GM23248 (cell line): ENCODE measurements around the gene CSH2. TPM values are rescaled to one million over a fixed set of nuclear protein-coding genes. Genes with fewer than 3 reads are reported as not detected.
"Not testable (repeated sequence)": the region's sequence is repeated elsewhere in the genome, so short reads cannot be mapped to it uniquely, and the experiment has no call there.

Experiments used
- DNase-seq: peaks from one replicate; pipeline ENCODE4 v3.0.0-alpha.2; 2015
- H2AFZ ChIP-seq: fragments of 200-600 bp; sonication (generic); 2 replicates; pipeline ENCODE4 v1.6.1; 2016; ENCODE audit warnings: antibody characterized with exemption
- H3F3A ChIP-seq: fragments of 200-600 bp; sonication (generic); 2 replicates; pipeline ENCODE4 v1.6.1; 2016; ENCODE audit warnings: mild to moderate bottlenecking, antibody characterized with exemption, mixed run types; ENCODE audit not compliant: insufficient read depth
- H3K27ac ChIP-seq: fragments of 200-600 bp; sonication (generic); 2 replicates; pipeline ENCODE4 v1.5.1; 2016; ENCODE audit warnings: mild to moderate bottlenecking
- H3K27me3 ChIP-seq: fragments of 200-600 bp; sonication (generic); replicated peaks from 2 replicates; pipeline ENCODE4 v1.6.1; 2016; ENCODE audit warnings: mild to moderate bottlenecking; ENCODE audit not compliant: insufficient read depth
- H3K36me3 ChIP-seq: fragments of 200-600 bp; sonication (generic); 2 replicates; pipeline ENCODE4 v1.6.1; 2016; ENCODE audit warnings: low read depth, mild to moderate bottlenecking
- H3K4me1 ChIP-seq: fragments of 200-600 bp; sonication (generic); 2 replicates; pipeline ENCODE4 v1.6.1; 2016; ENCODE audit warnings: mild to moderate bottlenecking; ENCODE audit not compliant: insufficient read depth
- H3K4me2 ChIP-seq: fragments of 200-600 bp; sonication (generic); one replicate; pipeline ENCODE4 v1.6.1; 2016; ENCODE audit warnings: mild to moderate bottlenecking; ENCODE audit not compliant: unreplicated experiment
- H3K4me3 ChIP-seq: fragments of 200-600 bp; sonication (generic); 2 replicates; pipeline ENCODE4 v1.5.1; 2016; ENCODE audit warnings: mild to moderate bottlenecking
- H3K79me2 ChIP-seq: fragments of 200-600 bp; sonication (generic); 2 replicates; pipeline ENCODE4 v1.6.1; 2016; ENCODE audit warnings: mild to moderate bottlenecking; ENCODE audit not compliant: insufficient read depth
- H3K9ac ChIP-seq: fragments of 200-600 bp; sonication (generic); 2 replicates; pipeline ENCODE4 v1.6.1; 2016; ENCODE audit warnings: mild to moderate bottlenecking
- H3K9me2 ChIP-seq: fragments of 200-600 bp; sonication (generic); 2 replicates; pipeline ENCODE4 v1.6.1; 2016; ENCODE audit warnings: mixed run types, mild to moderate bottlenecking, moderate library complexity; ENCODE audit not compliant: insufficient read depth
- H3K9me3 ChIP-seq: fragments of 200-600 bp; sonication (generic); one replicate; pipeline ENCODE4 v1.6.1; 2017; ENCODE audit warnings: low read depth
- H4K20me1 ChIP-seq: fragments of 200-600 bp; sonication (generic); 2 replicates; pipeline ENCODE4 v1.6.0; 2016; ENCODE audit not compliant: insufficient read depth
- EZH2 ChIP-seq: fragments of 200-600 bp; sonication (generic); IDR thresholded peaks from 2 replicates; pipeline ENCODE4 v1.6.1; 2018; ENCODE audit warnings: antibody characterized with exemption, mild to moderate bottlenecking; ENCODE audit not compliant: insufficient read depth, poor library complexity, severe bottlenecking
- EZH2phosphoT487 ChIP-seq: fragments of 200-600 bp; sonication (generic); IDR thresholded peaks from 2 replicates; pipeline ENCODE4 v1.6.1; 2018; ENCODE audit warnings: antibody characterized with exemption, moderate library complexity, mild to moderate bottlenecking, low read depth; ENCODE audit not compliant: insufficient read depth
- WGBS, 2 experiments: methylation state at CpG; one replicate each; pipeline ENCODE4 v1.1.6; 2015 to 2017; ENCODE audit warnings: low lambda C conversion rate in 2 of 2, low coverage in 1 of 2; ENCODE audit errors: missing lambda C conversion rate in 2 of 2; 5-methylcytosine and 5-hydroxymethylcytosine counted together
- in situ Hi-C: fragments of 300-500 bp; cut with MboI; formaldehyde crosslinking; loops from 2 replicates; pipeline ENCODE4 v1.15.0; 2020
- polyA plus RNA-seq: library from polyadenylated mRNA; unstranded; fragments of >200 nt; fragmentation: Nextera tagmentation; extraction: Ambion mirVana; gene quantifications from 2 replicates; pipeline ENCODE4 v1.2.1, GENCODE V29; 2016
- total RNA-seq: library from RNA; depleted of rRNA; stranded (reverse); fragments of >200 nt; shearing (Covaris generic); gene quantifications from 2 replicates; pipeline ENCODE4 v1.2.3, GENCODE V29; 2014

Gene CSH2
- total and polyA plus RNA-seq, 2 experiments from 2014 or later, result not detected

DNA sequence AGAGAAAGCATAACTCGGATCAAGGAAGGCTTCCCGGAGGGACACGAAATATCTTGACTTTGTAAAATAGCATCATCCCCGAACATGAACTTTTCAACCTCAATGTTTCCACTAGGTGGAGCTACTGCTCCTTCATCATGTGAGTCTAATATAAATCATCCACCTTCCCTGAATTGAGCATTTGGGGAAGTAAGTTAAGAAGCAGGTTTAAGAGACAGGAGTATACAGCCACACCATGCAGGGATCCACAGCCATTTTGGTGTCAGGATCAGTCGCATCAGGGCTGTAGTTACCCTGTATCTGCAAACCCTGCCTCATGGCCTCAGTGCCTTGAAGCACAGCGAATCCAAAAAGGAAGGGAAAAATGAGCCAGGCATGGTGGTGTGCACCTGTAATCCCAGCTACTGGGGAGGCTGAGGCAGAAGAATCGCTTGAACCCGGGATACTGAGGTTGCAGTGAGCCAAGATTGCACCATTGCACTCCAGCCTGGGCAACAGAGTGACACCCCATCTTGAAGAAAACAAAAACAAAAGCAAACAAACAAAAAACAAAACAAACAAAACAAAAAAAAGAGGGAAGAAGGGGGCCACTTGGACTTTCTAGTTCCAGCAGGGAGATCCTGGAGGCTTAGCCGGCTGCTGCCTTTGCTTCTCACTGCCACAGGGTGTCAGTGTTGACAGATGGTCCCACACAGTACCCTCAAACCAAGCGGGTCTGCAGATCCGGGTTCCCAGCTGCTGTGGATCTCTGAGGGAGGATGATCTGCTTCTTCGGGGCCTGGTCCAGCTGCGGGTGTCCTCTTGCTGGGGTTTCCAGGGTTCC lies 15.8 kb upstream of the CSH2 start:
- H3K9me3 ChIP-seq, H4K20me1 ChIP-seq, H3K4me2 ChIP-seq, H3K4me1 ChIP-seq, H3F3A ChIP-seq, H3K27me3 ChIP-seq, H3K9me2 ChIP-seq, H3K79me2 ChIP-seq, H3K9ac ChIP-seq, in situ Hi-C loops, H3K27ac ChIP-seq, H3K36me3 ChIP-seq: not testable (repeated sequence)
- peak; percentile 70 for DNase-seq
- peak overlapping the region; percentile 48; the same call in 1 of the 2 replicates for H3K4me3 ChIP-seq
- peak overlapping the region; percentile 65; the same call in 1 of the 2 replicates for H2AFZ ChIP-seq
- WGBS, 2 experiments, result 8 to 12% methylated on average over 13 of the region's 13 CpGs

DNA sequence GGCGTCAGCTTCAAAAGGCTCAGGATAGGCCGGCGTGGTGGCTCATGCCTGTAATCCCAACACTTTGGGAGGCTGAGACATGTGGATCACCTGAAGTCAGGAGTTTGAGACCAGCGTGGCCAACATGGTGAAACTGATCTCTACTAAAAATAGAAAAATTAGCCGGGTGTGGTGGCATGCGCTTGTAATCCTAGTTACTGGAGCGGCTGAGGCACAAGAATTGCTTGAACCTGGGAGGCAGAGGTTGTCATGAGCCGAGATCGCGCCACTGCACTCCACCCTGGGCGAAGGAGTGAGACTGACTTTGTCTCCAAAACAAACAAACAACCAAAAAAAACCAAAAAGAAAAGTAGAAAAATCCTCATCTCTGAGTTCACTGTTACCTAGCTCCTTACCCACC lies 11.6 kb upstream of the CSH2 start:
- H3K4me2 ChIP-seq, H3K27me3 ChIP-seq, H3K9me2 ChIP-seq, H3K9ac ChIP-seq, H2AFZ ChIP-seq, H3F3A ChIP-seq, H3K9me3 ChIP-seq, H3K79me2 ChIP-seq, H3K36me3 ChIP-seq, H3K4me3 ChIP-seq, in situ Hi-C loops, DNase-seq, H3K27ac ChIP-seq, H4K20me1 ChIP-seq, H3K4me1 ChIP-seq: not testable (repeated sequence)
- 77 to 90% methylated on average over 11 of the region's 11 CpGs for WGBS, 2 experiments

DNA sequence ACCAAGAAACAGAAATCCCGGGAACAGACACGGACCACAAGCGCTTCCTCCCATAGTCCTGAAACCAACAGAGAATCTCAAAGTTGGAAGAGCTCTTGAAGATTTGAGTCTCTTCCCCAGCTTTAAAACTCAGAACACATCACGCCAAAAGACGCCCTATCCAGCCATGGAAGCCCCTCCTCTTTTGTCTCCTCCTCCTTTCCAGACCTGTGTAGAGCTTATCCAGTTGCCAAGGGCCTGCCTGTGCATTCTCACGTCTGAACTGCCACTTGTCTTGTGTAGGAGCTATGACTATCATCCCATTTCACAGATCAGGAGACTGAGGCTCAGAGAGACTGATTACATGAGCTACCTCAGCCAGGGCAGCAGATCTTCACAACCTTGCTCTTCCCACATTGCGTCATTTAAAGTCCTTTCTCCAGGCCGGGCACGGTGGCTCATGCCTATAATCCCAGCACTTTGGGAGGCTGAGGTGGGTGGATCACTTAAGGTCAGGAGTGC lies 9.2 kb upstream of the CSH2 start:
- H3K9ac ChIP-seq, H3K4me2 ChIP-seq, H4K20me1 ChIP-seq, H3F3A ChIP-seq, DNase-seq, H3K9me2 ChIP-seq, in situ Hi-C loops, H3K27ac ChIP-seq, H3K4me3 ChIP-seq, H2AFZ ChIP-seq, H3K27me3 ChIP-seq, H3K4me1 ChIP-seq, H3K79me2 ChIP-seq, H3K36me3 ChIP-seq, H3K9me3 ChIP-seq: not testable (repeated sequence)
- WGBS, 2 experiments, result 79 to 81% methylated on average over 9 of the region's 9 CpGs

DNA sequence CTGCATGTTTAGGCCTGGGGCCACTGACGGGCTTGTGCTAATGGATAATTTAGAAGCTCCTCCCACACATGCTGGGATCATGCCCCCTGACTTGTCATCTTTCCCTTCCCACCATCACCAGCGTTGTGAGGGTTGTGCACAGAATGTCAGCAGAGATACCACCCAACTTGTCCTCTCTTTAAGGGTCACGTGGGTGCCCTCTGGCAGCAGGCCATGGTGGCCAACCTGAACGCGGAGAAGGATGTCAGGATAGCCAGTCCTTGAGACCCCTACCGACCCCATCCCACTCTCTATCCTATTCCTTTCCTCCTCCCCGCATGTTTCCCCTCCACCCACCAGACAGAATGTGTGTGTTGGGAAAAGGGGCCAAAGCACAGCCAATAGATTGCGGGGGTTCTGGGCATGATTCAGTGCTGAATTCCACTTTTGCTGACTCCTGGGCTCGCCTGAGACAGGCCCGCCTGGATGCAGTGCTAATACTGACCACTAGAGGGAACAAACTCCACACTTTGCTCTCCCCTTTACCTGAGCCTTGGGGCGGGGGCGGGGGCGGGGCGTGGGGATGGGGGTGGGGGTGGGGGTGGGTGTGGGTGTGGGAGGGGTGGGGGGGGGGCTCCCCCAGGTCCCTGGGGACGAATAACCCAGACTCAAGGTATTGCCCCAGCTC lies 8.6 kb upstream of the CSH2 start, which contains the start of gene GH2:
Gene GH2 (minus strand): TSS at position 10 of the 667 bp plus-strand sequence. CDS start 143 bp downstream, outside the sequence.
- peak; percentile 62 for DNase-seq
- Histone ChIP-seq H3K4me2 (no peak within 1 kb of the TSS), H3F3A (no peaks in the 10 kb centered on the region), H4K20me1 (no peaks in the 10 kb centered on the region), H3K36me3 (no peaks in the 10 kb centered on the region), H3K27ac (no peak within 1 kb of the TSS), H3K9me2 (no peaks in the 10 kb centered on the region), H2AFZ (no peak within 1 kb of the TSS), H3K27me3 (no peaks in the 10 kb centered on the region), H3K79me2 (no peaks in the 10 kb centered on the region), H3K4me1 (no peaks in the 10 kb centered on the region), H3K9ac (no peak within 1 kb of the TSS), H3K9me3 (no peaks in the 10 kb centered on the region), H3K4me3 (no peak within 1 kb of the TSS)
- TF ChIP-seq EZH2, result no peak
- no peak for TF ChIP-seq EZH2phosphoT487
- WGBS, 2 experiments, result 43 to 46% methylated on average over 13 to 15 of the region's 15 CpGs
- in situ Hi-C loops, result no loop called here

DNA sequence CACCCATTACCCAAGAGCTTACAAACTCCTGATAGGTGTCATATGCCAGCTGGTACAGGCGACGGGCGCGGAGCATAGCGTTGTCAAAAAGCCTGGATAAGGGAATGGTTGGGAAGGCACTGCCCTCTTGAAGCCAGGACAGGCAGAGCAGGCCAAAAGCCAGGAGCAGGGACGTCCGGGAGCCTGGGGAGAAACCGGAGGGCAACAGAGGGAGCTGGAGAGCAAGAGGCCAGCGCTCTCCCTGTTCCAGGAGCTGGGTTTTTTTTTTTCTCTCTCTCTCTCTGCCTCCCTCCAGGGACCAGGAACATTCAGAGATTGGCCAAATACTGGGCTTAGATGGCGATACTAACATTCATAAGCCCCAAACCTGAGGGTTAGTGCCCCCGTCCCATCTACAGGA lies 7.9 kb upstream of the CSH2 start:
- DNase-seq, H3K9ac ChIP-seq, H3K27ac ChIP-seq, H3K9me3 ChIP-seq, H3K4me1 ChIP-seq, H2AFZ ChIP-seq, H4K20me1 ChIP-seq, H3K9me2 ChIP-seq, H3K4me3 ChIP-seq, H3F3A ChIP-seq, H3K4me2 ChIP-seq, H3K27me3 ChIP-seq, in situ Hi-C loops, H3K36me3 ChIP-seq, H3K79me2 ChIP-seq: not testable (repeated sequence)
- WGBS, 2 experiments, result 39 to 42% methylated on average over 11 of the region's 11 CpGs
